NCI-H2227 (cell line): ENCODE measurements around the gene TWSG1.
A peak's percentile ranks its signal among the peaks of the same experiment; 100 is the strongest.
"Not testable (repeated sequence)": the region's sequence is repeated elsewhere in the genome, so short reads cannot be mapped to it uniquely, and the experiment has no call there.

Source experiments
- DNase-seq: peaks from one replicate; lab custom pipeline; 2025; ENCODE audit not compliant: unreplicated experiment; lab: John Stamatoyannopoulos, UW

TWSG1 gene

DNA sequence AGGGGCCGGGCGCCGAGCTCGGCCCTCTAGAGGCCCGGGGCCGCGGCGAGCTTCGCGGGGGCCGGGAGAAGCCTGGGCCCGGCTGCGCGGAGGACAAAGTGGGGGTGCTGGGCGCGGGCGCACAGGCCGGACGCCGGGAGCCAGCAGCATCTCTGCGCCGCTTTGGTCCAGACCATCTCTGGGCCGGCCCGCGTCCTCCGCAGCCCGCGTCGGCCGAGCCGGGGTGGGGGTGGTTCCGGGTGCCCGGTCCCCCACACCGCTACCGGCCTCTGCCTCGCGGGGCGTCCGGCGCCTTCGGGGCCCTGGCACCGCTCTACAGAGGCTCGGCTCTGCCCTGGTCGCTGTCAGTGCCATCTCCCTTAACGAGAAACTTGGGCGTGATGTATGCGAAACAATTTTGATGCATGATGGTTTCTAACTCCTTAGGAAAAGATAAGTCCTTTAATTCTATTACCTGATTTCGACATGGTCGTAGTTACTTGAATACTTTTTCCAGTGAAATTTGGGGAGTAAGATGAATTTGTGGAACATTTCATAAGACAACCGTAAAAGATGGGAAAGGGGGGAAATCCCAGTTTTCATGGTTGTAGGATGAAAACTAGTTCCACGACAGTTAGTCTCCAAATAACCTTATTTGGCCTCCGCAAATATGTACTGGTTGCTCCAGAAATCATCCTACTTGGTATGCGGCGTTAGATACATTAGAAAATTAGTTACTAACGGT lies 562 bp downstream of the TWSG1 start:
- peak; percentile 70 for DNase-seq

DNA sequence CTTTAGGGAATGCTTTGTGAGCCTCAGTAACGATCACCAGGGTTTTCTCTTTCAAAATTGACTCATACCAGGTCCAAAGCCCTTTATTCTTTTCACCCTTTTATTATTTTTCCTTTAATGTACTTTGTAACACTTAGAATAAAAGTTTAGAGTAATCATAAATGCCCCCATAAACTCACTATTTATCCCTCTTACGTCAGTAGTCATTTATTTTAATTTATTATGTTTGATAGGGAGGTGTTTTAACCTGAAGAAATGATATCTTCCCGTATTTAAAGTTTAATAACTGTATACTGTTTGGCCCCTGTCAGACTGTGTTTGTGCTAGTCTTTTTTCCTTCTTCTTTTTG lies 1.1 kb downstream of the TWSG1 start:
- no peak for DNase-seq

- no peak for DNase-seq
These were observed 2.3 kb downstream of the TWSG1 start for GRCh38 chr18:9336827-9337226.

DNA sequence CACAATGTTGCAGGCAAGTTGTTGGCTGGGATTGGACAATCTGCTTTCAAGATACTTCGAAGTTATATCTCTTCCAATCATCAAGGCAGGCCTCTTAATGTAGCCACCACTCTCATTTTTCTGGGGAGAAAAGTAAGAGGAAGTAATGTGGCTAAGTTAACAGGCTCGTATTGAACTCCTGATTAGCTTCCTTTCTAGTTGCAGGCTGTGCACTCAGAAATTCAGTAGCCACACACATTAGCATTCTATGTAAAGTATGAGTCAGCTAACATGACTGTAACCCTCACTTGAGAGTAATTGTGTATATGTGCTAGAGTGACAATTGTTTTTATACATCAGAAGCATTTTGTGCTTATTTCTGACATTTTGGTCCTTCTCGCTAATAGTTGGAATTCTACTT lies 3.3 kb downstream of the TWSG1 start:
- no peak for DNase-seq

DNA sequence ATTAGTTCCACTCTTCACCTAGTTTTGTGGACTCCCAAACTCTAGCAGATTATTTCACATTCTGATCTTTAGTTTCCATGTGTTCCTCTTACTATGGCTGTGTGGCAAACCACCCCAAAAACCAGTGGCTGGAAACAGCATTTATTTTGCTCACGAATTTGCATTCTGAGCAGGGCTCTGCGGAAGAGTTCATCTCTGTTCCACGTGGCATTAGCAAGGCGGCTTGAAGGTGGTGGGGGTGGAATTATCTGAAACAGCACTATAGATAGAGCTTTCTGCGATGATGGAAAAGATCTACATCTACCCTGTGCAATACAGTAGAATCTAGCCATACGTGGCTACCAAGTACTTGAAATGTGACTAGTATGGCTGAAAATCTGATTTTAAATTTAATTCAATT lies 5.9 kb downstream of the TWSG1 start:
- DNase-seq: no peak

DNA sequence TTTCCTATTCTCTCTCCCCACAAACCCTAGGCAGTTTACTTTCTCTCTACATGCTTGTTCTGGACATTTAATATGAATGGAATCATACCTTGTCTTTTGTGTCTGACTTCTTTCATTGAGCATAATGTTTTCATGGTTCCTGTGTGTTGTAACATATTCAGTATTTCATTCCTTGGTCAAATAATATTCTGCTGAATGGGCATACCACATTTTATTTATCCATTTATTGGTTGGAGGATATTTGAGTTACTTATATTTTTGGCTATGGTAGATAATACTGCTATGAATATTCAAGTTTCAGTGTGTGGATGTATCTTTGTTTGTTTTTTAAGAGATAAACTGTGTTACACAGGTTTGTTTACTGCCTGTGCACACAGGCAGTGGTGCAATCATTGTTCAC lies 9.0 kb downstream of the TWSG1 start:
- DNase-seq: no peak

- DNase-seq: no peak
These were observed 12.2 kb downstream of the TWSG1 start for GRCh38 chr18:9346775-9347174.

GRCh38 chr18:9348079-9348671 lies 13.6 kb downstream of the TWSG1 start:
- no peak for DNase-seq

- DNase-seq: no peak
These were observed 14.2 kb downstream of the TWSG1 start for GRCh38 chr18:9348766-9349165.

GRCh38 chr18:9353596-9353995 lies 19.0 kb downstream of the TWSG1 start:
- no peak for DNase-seq

- DNase-seq: no peak
These were observed 19.7 kb downstream of the TWSG1 start for GRCh38 chr18:9354256-9354655.

- no peak for DNase-seq
These were observed 22.4 kb downstream of the TWSG1 start for GRCh38 chr18:9356976-9357375.

DNA sequence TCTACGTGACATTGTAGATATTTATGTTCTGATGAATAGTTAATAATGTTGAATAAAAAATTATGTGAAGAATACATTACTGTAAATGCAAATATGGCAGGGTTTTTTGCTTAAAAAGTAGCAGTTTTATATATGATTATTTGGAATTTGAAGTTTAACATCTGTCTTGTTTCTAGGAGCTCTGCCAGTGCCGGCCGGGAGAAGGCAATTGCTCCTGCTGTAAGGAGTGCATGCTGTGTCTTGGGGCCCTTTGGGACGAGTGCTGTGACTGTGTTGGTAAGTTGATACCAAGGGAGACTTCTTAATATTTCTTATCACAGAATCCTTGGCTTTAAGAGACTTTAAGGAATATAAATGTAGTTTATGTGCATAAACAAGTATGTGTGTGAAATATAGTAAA lies 25.2 kb downstream of the TWSG1 start:
- DNase-seq: no peak

DNA sequence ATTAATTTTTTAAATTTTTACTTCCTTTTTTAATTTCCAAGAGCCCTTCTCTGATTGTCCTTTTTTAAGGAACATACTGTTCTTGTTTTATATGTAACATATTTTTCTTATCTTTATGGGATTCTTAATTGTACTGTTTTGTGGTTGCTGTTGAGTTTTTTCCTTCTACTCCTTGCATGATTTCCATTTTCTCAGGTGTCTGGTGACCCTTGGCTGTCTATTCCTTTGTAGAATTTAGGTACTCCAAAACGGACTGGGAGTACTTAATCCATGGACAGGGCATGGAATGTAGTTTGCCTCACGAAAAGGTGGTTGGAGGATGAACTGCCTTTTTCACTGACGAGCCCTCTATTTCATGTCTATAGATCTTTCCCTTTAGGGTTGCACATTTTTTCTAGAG lies 26.6 kb downstream of the TWSG1 start:
- DNase-seq: no peak

DNA sequence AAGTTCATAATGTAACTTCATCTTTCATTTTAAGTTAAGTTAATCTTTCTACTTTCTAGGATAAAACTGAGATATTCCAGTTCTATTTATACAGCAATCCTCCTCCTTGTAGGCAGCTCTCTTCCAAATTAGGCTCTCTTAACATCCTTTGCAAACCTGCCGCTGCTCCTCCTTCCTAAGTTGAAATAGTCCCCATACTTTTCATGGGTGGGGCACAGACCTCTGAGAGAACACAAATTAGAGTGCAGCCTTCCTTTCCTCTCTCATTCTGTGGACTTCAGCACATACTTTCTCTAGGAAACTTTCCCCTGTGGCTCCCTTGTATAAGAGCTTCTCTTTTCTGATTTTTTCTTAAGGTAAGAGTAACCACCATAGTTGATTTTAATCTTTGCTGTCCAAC lies 28.3 kb downstream of the TWSG1 start:
- no peak for DNase-seq

GRCh38 chr18:9364242-9364641 lies 29.7 kb downstream of the TWSG1 start:
- no peak for DNase-seq

- DNase-seq: no peak
These were observed 30.8 kb downstream of the TWSG1 start for GRCh38 chr18:9365406-9365805.

DNA sequence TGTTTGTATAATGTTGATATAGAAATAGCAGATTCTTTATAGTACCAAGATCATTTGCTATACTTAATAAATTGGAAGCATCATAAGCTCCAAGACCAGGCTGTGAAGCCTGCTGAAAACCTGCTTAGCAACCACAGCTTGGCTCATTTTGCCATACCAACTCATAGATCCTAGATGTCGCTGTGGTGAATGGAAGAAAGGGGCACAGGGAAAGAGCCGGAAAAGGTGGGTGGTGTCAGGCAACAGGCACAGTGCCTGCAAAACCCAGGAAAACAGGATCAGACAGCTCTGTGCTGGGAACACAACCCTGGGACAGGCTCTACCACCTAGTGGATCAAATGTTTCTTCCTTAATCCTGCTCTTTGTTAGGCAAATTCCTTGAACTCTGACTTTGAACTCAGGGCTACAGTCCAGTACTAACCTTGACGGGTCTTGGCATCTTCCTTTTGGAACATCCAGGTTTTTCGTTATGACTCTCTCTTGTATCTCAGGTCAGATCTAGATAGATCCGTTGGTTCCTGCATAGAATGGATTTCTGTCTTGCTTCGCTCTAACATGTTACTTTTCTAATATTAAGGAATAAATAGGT lies 31.6 kb downstream of the TWSG1 start:
- peak; percentile 82 for DNase-seq

- not testable (repeated sequence) for DNase-seq
These were observed 38.7 kb downstream of the TWSG1 start for GRCh38 chr18:9373254-9373653.

DNA sequence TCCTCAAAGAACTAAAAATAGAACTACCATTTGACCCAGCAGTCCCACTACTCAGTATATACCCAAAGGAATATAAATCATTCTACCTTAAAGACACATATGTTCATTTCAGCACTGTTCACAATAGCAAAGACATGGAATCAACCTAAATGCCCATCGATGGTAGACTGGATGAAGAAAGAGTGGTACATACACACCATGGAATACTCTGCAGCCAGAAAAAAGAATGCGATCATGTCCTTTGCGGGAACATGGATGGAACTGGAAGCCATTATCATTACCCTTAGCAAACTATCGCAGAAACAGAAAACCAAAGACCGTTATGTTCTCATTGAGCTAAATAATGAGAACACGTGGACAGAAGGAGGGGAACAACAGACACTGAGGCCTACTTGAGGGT lies 44.5 kb downstream of the TWSG1 start:
- DNase-seq: no peak

DNA sequence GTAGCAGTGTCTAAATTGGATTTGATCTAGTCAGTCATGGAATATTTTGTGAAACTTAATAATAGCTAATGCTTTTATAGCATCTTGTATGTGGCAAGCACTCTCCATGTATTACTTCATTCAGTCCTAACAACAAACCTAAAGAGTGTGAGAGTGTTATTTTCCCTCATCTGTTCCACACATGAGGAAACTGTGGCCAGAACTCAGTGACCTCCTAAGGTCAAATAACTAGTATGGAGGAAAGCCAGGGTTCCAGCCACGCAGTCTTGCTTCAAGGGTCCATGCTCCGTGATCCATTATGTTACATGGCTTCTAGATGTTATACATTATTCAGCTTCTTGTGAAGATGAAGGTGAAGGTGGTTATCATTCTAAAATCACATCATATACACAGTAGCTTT lies 45.5 kb downstream of the TWSG1 start:
- DNase-seq: peak; percentile 34

DNA sequence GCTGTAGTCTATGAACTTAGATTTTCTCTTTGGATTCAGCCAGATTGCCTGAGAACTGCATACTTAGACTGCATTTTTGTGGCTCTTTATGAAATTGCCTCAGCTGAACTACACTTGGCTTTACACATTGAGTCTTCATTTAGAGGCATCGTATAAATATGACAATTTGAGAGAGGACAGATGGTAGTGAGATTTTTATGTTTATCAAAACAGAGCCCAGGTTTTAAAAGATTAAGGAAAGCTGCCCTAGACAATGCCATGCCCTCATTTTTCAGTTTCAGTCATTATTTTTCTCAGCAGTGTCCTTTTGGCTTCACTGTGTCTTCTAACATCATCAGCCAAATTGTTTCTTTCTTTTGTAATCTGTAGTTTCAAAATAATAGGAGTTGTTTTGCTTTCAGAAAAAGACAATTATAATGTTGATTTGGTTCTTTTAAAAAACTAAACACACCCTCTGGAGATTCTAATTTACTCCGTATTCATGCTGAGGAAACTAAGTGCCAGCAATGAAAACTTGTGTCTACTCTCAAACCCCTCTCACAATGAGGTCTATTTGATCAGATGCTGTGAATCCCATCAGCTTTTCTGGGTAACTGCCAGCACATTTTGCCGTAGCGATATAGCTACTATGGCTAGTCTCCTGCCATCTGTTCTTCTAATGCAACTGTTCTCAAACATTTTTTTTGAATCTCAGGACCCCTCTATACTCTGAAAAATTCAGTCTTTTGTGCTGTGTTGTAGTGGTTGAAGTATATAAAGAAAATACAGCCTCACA lies 46.2 kb downstream of the TWSG1 start:
- DNase-seq: peak; percentile 88
